ENCODE results near the gene SLC4A1AP. TPM values are rescaled to one million over a fixed set of nuclear protein-coding genes. Genes with fewer than 3 reads are reported as not detected.

Gene SLC4A1AP
- total and polyA plus RNA-seq, 12 donors: 13.0 to 41.1 (median 22.3) TPM

DNA sequence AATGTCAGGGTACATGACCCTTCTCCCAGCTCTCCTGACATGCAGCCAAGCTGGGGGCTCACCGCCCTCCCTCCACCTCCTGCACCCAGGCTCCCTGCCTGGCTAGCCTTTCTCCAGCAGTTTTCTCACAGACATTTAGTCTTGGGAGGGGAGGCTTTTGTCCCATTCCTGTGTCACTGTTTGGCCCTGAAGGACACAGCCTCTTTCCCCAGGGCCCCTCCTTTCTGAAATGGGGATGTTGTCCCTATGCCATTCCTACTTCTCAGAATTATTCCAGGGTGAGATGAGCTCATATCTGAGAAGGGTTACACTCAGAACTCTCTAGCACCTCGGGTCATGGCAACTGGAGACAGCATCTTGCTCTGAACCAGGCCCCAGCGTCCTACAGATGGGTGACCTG is 60.5 kb downstream of the SLC4A1AP start:
- Histone ChIP-seq H3K4me3 (no peak overlapping the region), H3K4me1 (replicated peaks in 1 of 2) (peaks cover 13 to 47% of the 10 kb centered on the region in 2 donors), H3K27me3 (no peaks in the 10 kb centered on the region), H3K36me3 (replicated peaks in 1 of 2) (no peaks in the 10 kb centered on the region), H3K27ac (peak overlapping the region; percentile 74 to 90 (median 85)), H3K9me3 (replicated peaks in 1 of 3) (no peaks in the 10 kb centered on the region)
- TF ChIP-seq, protein P1, sequence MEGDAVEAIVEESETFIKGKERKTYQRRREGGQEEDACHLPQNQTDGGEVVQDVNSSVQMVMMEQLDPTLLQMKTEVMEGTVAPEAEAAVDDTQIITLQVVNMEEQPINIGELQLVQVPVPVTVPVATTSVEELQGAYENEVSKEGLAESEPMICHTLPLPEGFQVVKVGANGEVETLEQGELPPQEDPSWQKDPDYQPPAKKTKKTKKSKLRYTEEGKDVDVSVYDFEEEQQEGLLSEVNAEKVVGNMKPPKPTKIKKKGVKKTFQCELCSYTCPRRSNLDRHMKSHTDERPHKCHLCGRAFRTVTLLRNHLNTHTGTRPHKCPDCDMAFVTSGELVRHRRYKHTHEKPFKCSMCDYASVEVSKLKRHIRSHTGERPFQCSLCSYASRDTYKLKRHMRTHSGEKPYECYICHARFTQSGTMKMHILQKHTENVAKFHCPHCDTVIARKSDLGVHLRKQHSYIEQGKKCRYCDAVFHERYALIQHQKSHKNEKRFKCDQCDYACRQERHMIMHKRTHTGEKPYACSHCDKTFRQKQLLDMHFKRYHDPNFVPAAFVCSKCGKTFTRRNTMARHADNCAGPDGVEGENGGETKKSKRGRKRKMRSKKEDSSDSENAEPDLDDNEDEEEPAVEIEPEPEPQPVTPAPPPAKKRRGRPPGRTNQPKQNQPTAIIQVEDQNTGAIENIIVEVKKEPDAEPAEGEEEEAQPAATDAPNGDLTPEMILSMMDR (IDR thresholded peaks at IDR 0.05): no peak
- peak in 1 of 2 donors; percentile 35 for TF ChIP-seq POLR2A (IDR thresholded peaks at IDR 0.05)
- WGBS, 4 donors: 44 to 54% (median 50%) methylated on average over 2 to 3 of the region's 3 CpGs
- DNase-seq: peak in 4 of 7 donors; percentile 55 to 78 (median 66)
- intact Hi-C loops (cut with DNase I): no loop called here

- H3K4me1 ChIP-seq (replicated peaks in 1 of 2): peaks cover 13 to 53% of the 10 kb centered on the region in 2 donors
- intact Hi-C loops (cut with DNase I): no loop called here
- peak in 6 of 7 donors; percentile 65 to 81 (median 76) for DNase-seq
These were observed 61.4 kb downstream of the SLC4A1AP start for GRCh38 chr2:27724905-27725701.

DNA sequence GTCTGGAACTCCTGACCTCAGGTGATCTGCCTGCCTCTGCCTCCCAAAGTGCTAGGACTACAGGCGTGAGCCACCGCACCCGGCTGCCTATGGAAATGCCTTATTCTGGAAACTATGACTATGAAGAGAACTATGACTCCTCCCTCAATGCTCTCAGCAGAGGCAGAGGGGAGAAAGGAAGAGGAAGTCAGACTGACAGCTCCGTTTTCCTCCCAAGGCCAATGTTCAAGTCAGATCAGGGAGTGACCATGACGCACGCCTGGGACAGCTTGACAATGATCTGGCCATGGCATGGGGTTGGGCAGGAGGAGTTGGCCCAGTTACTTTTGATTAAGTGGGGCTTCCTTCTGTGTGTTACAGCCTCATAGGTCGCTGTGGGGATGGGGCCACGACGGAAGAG is 63.6 kb downstream of the SLC4A1AP start:
- Histone ChIP-seq H3K4me3 (no peak overlapping the region), H3K9me3 (replicated peaks in 1 of 3) (no peaks in the 10 kb centered on the region), H3K36me3 (replicated peaks in 1 of 2) (no peaks in the 10 kb centered on the region), H3K4me1 (replicated peaks in 1 of 2) (peaks cover 25 to 71% of the 10 kb centered on the region in 2 donors), H3K27me3 (no peaks in the 10 kb centered on the region), H3K27ac (peak overlapping the region in 4 of 5 donors; percentile 26 to 80 (median 64))
- intact Hi-C loops (cut with DNase I): no loop called here
- TF ChIP-seq, protein P1 (IDR thresholded peaks at IDR 0.05): no peak
- TF ChIP-seq POLR2A (IDR thresholded peaks at IDR 0.05): peak in 1 of 2 donors; percentile 58
- WGBS, 4 donors: 36 to 42% (median 40%) methylated on average over 9 of the region's 9 CpGs
- DNase-seq: peak; percentile 78 to 96 (median 91)

More at GRCh38 chr2:27724905-27725701, 61.4 kb downstream of the SLC4A1AP start:
- Histone ChIP-seq H3K27ac (peak overlapping the region; percentile 74 to 90 (median 85)), H3K27me3 (no peaks in the 10 kb centered on the region), H3K4me3 (no peak overlapping the region), H3K9me3 (replicated peaks in 1 of 3) (no peaks in the 10 kb centered on the region), H3K36me3 (replicated peaks in 1 of 2) (no peaks in the 10 kb centered on the region)
- peak; percentile 33 to 49 for TF ChIP-seq POLR2A (IDR thresholded peaks at IDR 0.05)
- TF ChIP-seq, protein P1 (IDR thresholded peaks at IDR 0.05): no peak
- WGBS, 4 donors: 40 to 44% (median 42%) methylated on average over 5 of the region's 5 CpGs

DNA sequence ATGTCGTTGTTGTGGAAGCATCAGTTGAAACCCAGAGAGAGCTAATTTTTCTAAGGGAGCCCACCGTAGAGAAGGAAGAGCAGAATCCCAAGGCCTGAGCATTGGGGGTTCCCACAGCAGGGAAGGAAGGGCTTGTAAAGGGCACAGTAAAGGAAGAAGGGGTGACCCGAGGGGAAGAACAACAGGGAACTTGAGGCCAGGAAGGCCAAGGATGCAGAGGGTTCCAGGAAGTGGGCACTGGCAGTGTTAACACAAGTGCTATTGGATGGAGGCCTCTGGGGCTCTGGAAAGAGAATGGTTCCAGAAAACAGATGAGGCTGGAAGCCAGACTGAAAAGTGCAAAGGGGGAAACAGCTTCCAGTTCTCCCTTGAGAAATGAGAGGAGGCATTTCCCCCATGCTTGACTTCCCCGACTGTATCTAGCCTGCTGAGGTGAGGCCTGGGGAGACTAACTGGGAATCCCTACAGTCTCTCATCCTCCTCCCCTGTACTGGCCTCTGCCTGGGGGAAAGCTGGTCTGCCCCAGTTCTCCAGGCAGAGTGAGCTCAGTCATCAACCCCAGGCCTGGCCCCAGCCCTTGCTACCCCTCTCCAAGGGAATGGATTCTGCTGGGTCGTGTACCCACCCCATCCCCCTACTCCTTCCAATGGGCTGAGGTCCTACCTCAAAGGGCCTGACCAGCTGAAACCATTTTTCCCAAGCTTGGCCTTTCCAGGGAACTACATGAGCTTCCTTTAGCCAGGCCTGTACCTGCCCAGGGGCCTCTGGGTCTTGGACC is 64.6 kb downstream of the SLC4A1AP start:
- peak in 1 of 7 donors; percentile 46 for DNase-seq
- H3K4me1 ChIP-seq (replicated peaks in 1 of 2): peaks cover 25 to 71% of the 10 kb centered on the region in 2 donors

More for the DNA sequence above, 64.6 kb downstream of the SLC4A1AP start:
- Histone ChIP-seq H3K9me3 (replicated peaks in 1 of 3) (no peaks in the 10 kb centered on the region), H3K27ac (peak overlapping the region in 3 of 5 donors; percentile 35 to 80 (median 71)), H3K27me3 (no peaks in the 10 kb centered on the region), H3K4me3 (no peak overlapping the region), H3K36me3 (replicated peaks in 1 of 2) (no peaks in the 10 kb centered on the region)
- intact Hi-C loops (cut with DNase I): no loop called here
- WGBS, 4 donors: 74 to 88% (median 82%) methylated on average over 4 to 5 of the region's 5 CpGs
- TF ChIP-seq POLR2A (IDR thresholded peaks at IDR 0.05): no peak
- TF ChIP-seq, protein P1 (IDR thresholded peaks at IDR 0.05): no peak

Measured in adrenal gland (tissue), 12 donors.